GM19397 (cell line): ENCODE data around the gene DNAI4.

Experiments used
- ATAC-seq: cut with Tn5 transposase; IDR thresholded peaks from one replicate; pipeline ENCODE4 v1.9.1; 2021; ENCODE audit warnings: mild to moderate bottlenecking, moderate library complexity; ENCODE audit not compliant: unreplicated experiment

DNAI4 gene

GRCh38 chr1:66770240-66770639 lies 154.4 kb downstream of the DNAI4 start:
- ATAC-seq, result no peak

- ATAC-seq, result no peak
Observed at GRCh38 chr1:66769512-66770229, 155.0 kb downstream of the DNAI4 start.

- no peak for ATAC-seq
Observed at GRCh38 chr1:66768965-66769364, 155.7 kb downstream of the DNAI4 start.

GRCh38 chr1:66767626-66768025 lies 157.0 kb downstream of the DNAI4 start:
- no peak for ATAC-seq

GRCh38 chr1:66764994-66765578 lies 159.6 kb downstream of the DNAI4 start:
- peak; percentile 58 for ATAC-seq
